ENCODE measurements around the gene OSBPL5.
A peak's percentile ranks its signal among the peaks of the same experiment; 100 is the strongest.

Gene OSBPL5

GRCh38 chr11:3170756-3171650 is 5.9 kb upstream of the OSBPL5 start:
- TF ChIP-seq EGR1 (IDR thresholded peaks at IDR 0.05), result no peak

GRCh38 chr11:3170044-3170755 is 5.1 kb upstream of the OSBPL5 start:
- TF ChIP-seq YY1 (IDR thresholded peaks at IDR 0.05; ENCODE audit: low read depth) (no peak), FOXM1 (IDR thresholded peaks at IDR 0.05; ENCODE audit: borderline replicate concordance, low read depth) (no peak), EGR1 (IDR thresholded peaks at IDR 0.05) (no peak), TCF12 (IDR thresholded peaks at IDR 0.05; ENCODE audit: low read depth) (no peak), MAX (IDR thresholded peaks at IDR 0.05) (no peak), USF1 (IDR thresholded peaks at IDR 0.05) (no peak)

- no peak for TF ChIP-seq TEAD4 (IDR thresholded peaks at IDR 0.05)
- no peak for TF ChIP-seq EGR1 (IDR thresholded peaks at IDR 0.05)
- peak; percentile 81 for TF ChIP-seq USF1 (IDR thresholded peaks at IDR 0.05)
- TF ChIP-seq TCF12 (IDR thresholded peaks at IDR 0.05; ENCODE audit: low read depth), result no peak
- no peak for TF ChIP-seq FOXM1 (IDR thresholded peaks at IDR 0.05; ENCODE audit: borderline replicate concordance, low read depth)
- 0 out of 2 replicates have a peak, but pooled peaks have one; percentile 21 for TF ChIP-seq NFIC (IDR thresholded peaks at IDR 0.05)
- peak; percentile 33 for TF ChIP-seq RAD21 (IDR thresholded peaks at IDR 0.05; ENCODE audit: low read depth)
- TF ChIP-seq TAF1 (IDR thresholded peaks at IDR 0.05; ENCODE audit: low read depth), result no peak
- TF ChIP-seq REST (IDR thresholded peaks at IDR 0.05; ENCODE audit: low read depth), result no peak
- TF ChIP-seq CEBPB (IDR thresholded peaks at IDR 0.05), result no peak
- TF ChIP-seq EP300 (IDR thresholded peaks at IDR 0.05; ENCODE audit: borderline replicate concordance), result no peak
- TF ChIP-seq MAX (IDR thresholded peaks at IDR 0.05), result peak; percentile 15
- no peak for TF ChIP-seq CREB1 (IDR thresholded peaks at IDR 0.05; ENCODE audit: low read depth)
- TF ChIP-seq ZBTB7A (IDR thresholded peaks at IDR 0.05; ENCODE audit: low read depth), result no peak
- no peak for TF ChIP-seq YY1 (IDR thresholded peaks at IDR 0.05; ENCODE audit: low read depth)
Measured at GRCh38 chr11:3169255-3170043, 4.3 kb upstream of the OSBPL5 start.

GRCh38 chr11:3167143-3168119 is 2.3 kb upstream of the OSBPL5 start:
- TF ChIP-seq RAD21 (IDR thresholded peaks at IDR 0.05; ENCODE audit: low read depth) (no peak), FOXM1 (IDR thresholded peaks at IDR 0.05; ENCODE audit: borderline replicate concordance, low read depth) (no peak), TCF12 (IDR thresholded peaks at IDR 0.05; ENCODE audit: low read depth) (no peak), TEAD4 (IDR thresholded peaks at IDR 0.05) (no peak)

GRCh38 chr11:3166268-3167142 is 1.4 kb upstream of the OSBPL5 start:
- TF ChIP-seq FOXM1 (IDR thresholded peaks at IDR 0.05; ENCODE audit: borderline replicate concordance, low read depth) (no peak), CREB1 (IDR thresholded peaks at IDR 0.05; ENCODE audit: low read depth) (no peak), REST (IDR thresholded peaks at IDR 0.05; ENCODE audit: low read depth) (no peak), TAF1 (IDR thresholded peaks at IDR 0.05; ENCODE audit: low read depth) (no peak), EGR1 (IDR thresholded peaks at IDR 0.05) (no peak), YY1 (IDR thresholded peaks at IDR 0.05; ENCODE audit: low read depth) (no peak), USF1 (IDR thresholded peaks at IDR 0.05) (no peak), TEAD4 (IDR thresholded peaks at IDR 0.05) (no peak), RAD21 (IDR thresholded peaks at IDR 0.05; ENCODE audit: low read depth) (no peak), TCF12 (IDR thresholded peaks at IDR 0.05; ENCODE audit: low read depth) (no peak)

Measured in Ishikawa (cell line).